SK-N-SH (cell line): Measurements from ENCODE around the gene OGFR. TPM values are rescaled to one million over a fixed set of nuclear protein-coding genes. Genes with fewer than 3 reads are reported as not detected.

Source experiments
- CTCF ChIA-PET: fragments of 300-600, 350-600 bp; formaldehyde crosslinking; extraction: SDS; loops from one replicate; lab custom pipeline; 2021; lab: Yijun Ruan, JAX
- POLR2A ChIA-PET: fragments of 350-600 bp; sonication (Branson Sonifier 250); formaldehyde crosslinking; extraction: SDS; loops from one replicate; lab custom pipeline; 2020; ENCODE audit warnings: antibody characterized with exemption, inconsistent platforms; lab: Yijun Ruan, JAX
- DNase-seq: peaks from one replicate; pipeline ENCODE4 v3.0.0; 2012
- H2AFZ ChIP-seq: fragments of 200-600 bp; sonication (generic); 2 replicates; pipeline ENCODE4 v1.8.1; 2016; ENCODE audit warnings: antibody characterized with exemption, mild to moderate bottlenecking, low read depth
- H3F3A ChIP-seq: fragments of 200-600 bp; sonication (generic); replicated peaks from 2 replicates; pipeline ENCODE3; 2016; ENCODE audit warnings: antibody characterized with exemption, mild to moderate bottlenecking; ENCODE audit not compliant: insufficient read depth
- H3K27ac ChIP-seq, 2 experiments: fragments of 200-500 bp in 1 of 2; fragments of 200-600 bp in 1 of 2; sonication (Bioruptor generic) in 1 of 2; sonication (generic), shearing (Covaris generic) in 1 of 2; 2 replicates each; pipeline versions ENCODE4 v1.5.1 to v1.6.1; 2014 to 2016; ENCODE audit warnings: low read depth in 2 of 2, inconsistent platforms in 1 of 2, low read length in 1 of 2, mild to moderate bottlenecking in 1 of 2, mixed read lengths in 1 of 2
- H3K27me3 ChIP-seq: fragments of 200-600 bp; sonication (generic), shearing (Covaris generic); 2 replicates; pipeline ENCODE4 v1.6.1; 2016; ENCODE audit warnings: mixed run types; ENCODE audit not compliant: insufficient read depth
- H3K36me3 ChIP-seq, 2 experiments: fragments of 200-500 bp in 1 of 2; fragments of 200-600 bp in 1 of 2; sonication (Bioruptor generic) in 1 of 2; sonication (generic) in 1 of 2; replicated peaks in 1 of 2; 2 replicates each; pipeline versions ENCODE3 to v1.5.1; 2014 to 2016; ENCODE audit warnings: low read length in 1 of 2, mild to moderate bottlenecking in 1 of 2; ENCODE audit not compliant: insufficient read depth in 2 of 2, control insufficient read depth in 1 of 2
- H3K4me1 ChIP-seq, 2 experiments: fragments of 200-500 bp in 1 of 2; fragments of 200-600 bp in 1 of 2; sonication (Bioruptor generic) in 1 of 2; sonication (generic), shearing (Covaris generic) in 1 of 2; 2 replicates each; pipeline versions ENCODE4 v1.5.1 to v1.6.1; 2014 to 2016; ENCODE audit warnings: low read depth in 1 of 2, low read length in 1 of 2, mixed run types in 1 of 2; ENCODE audit not compliant: insufficient read depth in 2 of 2, control insufficient read depth in 1 of 2
- H3K4me2 ChIP-seq: fragments of 200-600 bp; sonication (generic), shearing (Covaris generic); 2 replicates; pipeline ENCODE4 v1.6.1; 2017; ENCODE audit warnings: mixed run types
- H3K4me3 ChIP-seq, 2 experiments: fragments of 200-500 bp in 1 of 2; fragments of 200-600 bp in 1 of 2; sonication (Bioruptor generic) in 1 of 2; sonication (generic), shearing (Covaris generic) in 1 of 2; 2 replicates each; pipeline versions ENCODE4 v1.5.1 to v1.8.1; 2014 to 2016; ENCODE audit warnings: low read depth in 2 of 2, inconsistent platforms in 1 of 2, low read length in 1 of 2, mild to moderate bottlenecking in 1 of 2, mixed read lengths in 1 of 2, moderate library complexity in 1 of 2
- H3K79me2 ChIP-seq: fragments of 200-600 bp; sonication (generic); 2 replicates; pipeline ENCODE4 v1.8.1; 2017; ENCODE audit warnings: mild to moderate bottlenecking; ENCODE audit not compliant: insufficient read depth
- H3K9ac ChIP-seq: fragments of 200-600 bp; sonication (generic); 2 replicates; pipeline ENCODE4 v1.6.1; 2017; ENCODE audit warnings: mixed run types
- H3K9me2 ChIP-seq: fragments of 200-600 bp; sonication (generic); 2 replicates; pipeline ENCODE4 v1.6.1; 2017; ENCODE audit warnings: mixed run types
- H3K9me3 ChIP-seq: fragments of 200-600 bp; sonication (generic); 2 replicates; pipeline ENCODE4 v1.6.1; 2017; ENCODE audit warnings: mixed run types, mild to moderate bottlenecking, moderate library complexity
- H4K20me1 ChIP-seq: fragments of 200-600 bp; sonication (generic); 2 replicates; pipeline ENCODE4 v1.6.1; 2017; ENCODE audit warnings: mild to moderate bottlenecking, mixed run types; ENCODE audit not compliant: insufficient read depth
- CHD2 ChIP-seq: fragments of 150-350 bp; IDR thresholded peaks from 2 replicates; pipeline ENCODE4 v1.6.1; 2018; ENCODE audit warnings: low read length; ENCODE audit not compliant: partially characterized antibody
- CTCF ChIP-seq: fragments of 200-600 bp; sonication (generic); IDR thresholded peaks from 2 replicates; pipeline ENCODE4 v1.6.1; 2017; ENCODE audit warnings: antibody characterized with exemption, mild to moderate bottlenecking, moderate library complexity
- ELF1 ChIP-seq: IDR thresholded peaks from 2 replicates; pipeline ENCODE4 v1.4.0; 2012
- EP300 ChIP-seq, 2 experiments: IDR thresholded peaks; 2 replicates each; pipeline versions ENCODE4 v1.4.0 to v1.6.1; 2012; ENCODE audit warnings: borderline replicate concordance in 1 of 2, low read depth in 1 of 2, low read length in 1 of 2
- GABPA ChIP-seq: IDR thresholded peaks from 2 replicates; pipeline ENCODE4 v1.4.0; 2012; ENCODE audit warnings: low read depth, mild to moderate bottlenecking
- MAX ChIP-seq: IDR thresholded peaks from 2 replicates; pipeline ENCODE4 v1.4.0; 2012; ENCODE audit warnings: low read depth
- RAD21 ChIP-seq: IDR thresholded peaks from 2 replicates; pipeline ENCODE4 v1.6.1; 2012; ENCODE audit warnings: mild to moderate bottlenecking, low read length
- TCF12 ChIP-seq: IDR thresholded peaks from 2 replicates; pipeline ENCODE4 v1.4.0; 2012
- ZBTB33 ChIP-seq: IDR thresholded peaks from 2 replicates; pipeline ENCODE4 v1.4.0; 2012; ENCODE audit warnings: low read depth, borderline replicate concordance
- WGBS: methylation state at CpG from one replicate; pipeline ENCODE4 v1.1.6; 2017; ENCODE audit warnings: low lambda C conversion rate; 5-methylcytosine and 5-hydroxymethylcytosine counted together
- polyA plus RNA-seq, 3 experiments: library from polyadenylated mRNA; depleted of rRNA; stranded (reverse); fragments of >200 nt; gene quantifications; 2 replicates each; pipeline ENCODE4 v1.2.3, GENCODE V29; 2012
- TF ChIP-seq, protein P1 (sequence below): fragments of 150-350 bp; IDR thresholded peaks from 2 replicates; pipeline ENCODE4 v1.6.1; 2017; ENCODE audit warnings: antibody characterized with exemption, low read length, low read depth, borderline replicate concordance

The OGFR gene
- polyA plus RNA-seq, 1 of the 3 experiments (the other 2 are of a cell fraction) = 60.8 TPM

- no peak overlapping the region for H2AFZ ChIP-seq
- peaks cover 0 to 4% of the 10 kb centered on the region in 2 experiments; a peak in 1 of 4 replicates for H3K4me1 ChIP-seq
- H3F3A ChIP-seq = no peaks in the 10 kb centered on the region
- ChIA-PET POLR2A (no interaction called here), CTCF (interaction anchor here (0.6 to 1.7 kb wide), 2 partner anchors 14 to 68 kb away, joined by 3 to 6 read pairs; partner anchors contain the start of gene NTSR1)
- no peak overlapping the region for H3K9ac ChIP-seq
- no peaks in the 10 kb centered on the region for H4K20me1 ChIP-seq
- no peaks in the 10 kb centered on the region for H3K9me3 ChIP-seq
- H3K9me2 ChIP-seq = no peaks in the 10 kb centered on the region
- no peaks in the 10 kb centered on the region for H3K27me3 ChIP-seq
- WGBS = 69% methylated on average over 10 of the region's 14 CpGs
- H3K4me2 ChIP-seq = no peak overlapping the region
- H3K4me3 ChIP-seq = no peak overlapping the region
- no peaks in the 10 kb centered on the region for H3K79me2 ChIP-seq
- H3K36me3 ChIP-seq = no peaks in the 10 kb centered on the region
- peak; percentile 78 for DNase-seq
- no peak overlapping the region for H3K27ac ChIP-seq
- TF ChIP-seq GABPA (0 out of 2 replicates have a peak, but pooled peaks have one; percentile 31), EP300 (IDR thresholded peaks at IDR 0.05; ENCODE audit: borderline replicate concordance in 1 of 2, low read depth in 1 of 2, low read length in 1 of 2) (no peak)
These were observed 27.7 kb upstream of the OGFR start for GRCh38 chr20:62776692-62777527.

GRCh38 chr20:62777528-62777830, 27.2 kb upstream of the OGFR start:
- DNase-seq = no peak
- no peak overlapping the region for H3K9ac ChIP-seq
- TF ChIP-seq CTCF (no peak), ZBTB33 (no peak), TCF12 (no peak)
- TF ChIP-seq, all 33 proteins: peak for 0
- no peaks in the 10 kb centered on the region for H3K9me2 ChIP-seq
- no peaks in the 10 kb centered on the region for H4K20me1 ChIP-seq
- no peaks in the 10 kb centered on the region for H3K27me3 ChIP-seq
- ChIA-PET POLR2A (no interaction called here), CTCF (no interaction called here)
- no peaks in the 10 kb centered on the region for H3K79me2 ChIP-seq
- no peak overlapping the region for H3K4me3 ChIP-seq
- H3F3A ChIP-seq = no peaks in the 10 kb centered on the region
- H3K4me2 ChIP-seq = no peak overlapping the region
- no peaks in the 10 kb centered on the region for H3K9me3 ChIP-seq
- H3K36me3 ChIP-seq = no peaks in the 10 kb centered on the region
- peaks cover 0 to 5% of the 10 kb centered on the region in 2 experiments; a peak in 1 of 4 replicates for H3K4me1 ChIP-seq
- WGBS = 83% methylated on average over 4 of the region's 8 CpGs
- no peak overlapping the region for H2AFZ ChIP-seq
- no peak overlapping the region for H3K27ac ChIP-seq

- no peak overlapping the region for H3K9ac ChIP-seq
- H3F3A ChIP-seq = no peaks in the 10 kb centered on the region
- H3K27ac ChIP-seq = no peak overlapping the region
- no peak overlapping the region for H3K4me2 ChIP-seq
- no peaks in the 10 kb centered on the region for H3K9me3 ChIP-seq
- H3K9me2 ChIP-seq = no peaks in the 10 kb centered on the region
- peaks cover 0 to 10% of the 10 kb centered on the region in 2 experiments; a peak in 1 of 4 replicates for H3K4me1 ChIP-seq
- H3K79me2 ChIP-seq = no peaks in the 10 kb centered on the region
- no peak for TF ChIP-seq MAX
- TF ChIP-seq CHD2 = no peak
- TF ChIP-seq, protein P1, sequence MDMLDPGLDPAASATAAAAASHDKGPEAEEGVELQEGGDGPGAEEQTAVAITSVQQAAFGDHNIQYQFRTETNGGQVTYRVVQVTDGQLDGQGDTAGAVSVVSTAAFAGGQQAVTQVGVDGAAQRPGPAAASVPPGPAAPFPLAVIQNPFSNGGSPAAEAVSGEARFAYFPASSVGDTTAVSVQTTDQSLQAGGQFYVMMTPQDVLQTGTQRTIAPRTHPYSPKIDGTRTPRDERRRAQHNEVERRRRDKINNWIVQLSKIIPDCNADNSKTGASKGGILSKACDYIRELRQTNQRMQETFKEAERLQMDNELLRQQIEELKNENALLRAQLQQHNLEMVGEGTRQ = no peak
- TF ChIP-seq ELF1 = no peak
- TF ChIP-seq RAD21 = no peak
- H3K4me3 ChIP-seq = no peak overlapping the region
- POLR2A ChIA-PET = no interaction called here
- no peaks in the 10 kb centered on the region for H3K27me3 ChIP-seq
- H3K36me3 ChIP-seq = no peaks in the 10 kb centered on the region
- CTCF ChIA-PET = interaction anchor here (3.8 kb wide), 1 partner anchor 14 kb away, joined by 31 read pairs; no protein-coding TSS in a partner anchor
- no peak for DNase-seq
- H4K20me1 ChIP-seq = no peaks in the 10 kb centered on the region
- H2AFZ ChIP-seq = no peak overlapping the region
- WGBS = 67% methylated on average over 2 of the region's 9 CpGs
These were observed 26.6 kb upstream of the OGFR start for GRCh38 chr20:62778058-62778457.
